Naive thymus-derived CD4-positive, alpha-beta T cell (primary cell): ENCODE data around the gene PRSS33. TPM values are rescaled to one million over a fixed set of nuclear protein-coding genes. Genes with fewer than 3 reads are reported as not detected.

Experiments used
- ATAC-seq: fragments of 150-1000 bp; cut with Tn5 transposase; 2 replicates; pipeline ENCODE4 v1.10.0; 2021; ENCODE audit warnings: mild to moderate bottlenecking, moderate library complexity
- CTCF ChIA-PET: fragments of 350-600 bp; sonication (Branson Sonifier 250); formaldehyde crosslinking; loops from one replicate; lab custom pipeline; 2021; ENCODE audit warnings: antibody characterized with exemption; lab: Charles Lee
- POLR2A ChIA-PET: fragments of 350-600 bp; sonication (Branson Sonifier 250); formaldehyde crosslinking; loops from one replicate; lab custom pipeline; 2021; ENCODE audit warnings: antibody characterized with exemption, inconsistent platforms; lab: Charles Lee
- DNase-seq, 9 donors: peaks; one replicate each; pipeline versions ENCODE4 v3.0.0 to v3.0.0-alpha.2; 2020 to 2022; ENCODE audit warnings: mixed read lengths in 1 of 9
- H3K27ac ChIP-seq: one replicate; pipeline ENCODE4 v1.7.0; 2013; ENCODE audit warnings: mild to moderate bottlenecking, low read depth, low read length, moderate library complexity
- H3K27me3 ChIP-seq, 2 donors: one replicate each; pipeline ENCODE4 v1.7.0; 2013; ENCODE audit warnings: low read length in 2 of 2, mild to moderate bottlenecking in 2 of 2, moderate library complexity in 2 of 2; ENCODE audit not compliant: control insufficient read depth in 2 of 2, insufficient read depth in 2 of 2
- H3K36me3 ChIP-seq, 3 experiments: 1 replicate in 2 of 3; 2 replicates in 1 of 3; pipeline ENCODE4 v1.7.0; 2013; ENCODE audit warnings: low read length in 3 of 3, mild to moderate bottlenecking in 3 of 3, moderate library complexity in 1 of 3; ENCODE audit not compliant: insufficient read depth in 3 of 3, control insufficient read depth in 2 of 3
- H3K4me1 ChIP-seq, 2 donors: one replicate each; pipeline ENCODE4 v1.7.0; 2013; ENCODE audit warnings: low read length in 2 of 2, mild to moderate bottlenecking in 2 of 2, moderate library complexity in 1 of 2; ENCODE audit not compliant: control insufficient read depth in 2 of 2, insufficient read depth in 2 of 2
- H3K4me3 ChIP-seq: 2 replicates; pipeline ENCODE4 v1.7.0; 2013; ENCODE audit warnings: mild to moderate bottlenecking, low read length
- H3K9me3 ChIP-seq, 3 experiments: 1 replicate in 2 of 3; 2 replicates in 1 of 3; pipeline ENCODE4 v1.7.0; 2013; ENCODE audit warnings: low read length in 3 of 3; ENCODE audit not compliant: control insufficient read depth in 2 of 3
- H3K27ac Mint-ChIP-seq, 9 donors: one replicate each; pipeline ENCODE4 v1.8.0; 2020 to 2022; ENCODE audit warnings: mixed read lengths in 9 of 9, mild to moderate bottlenecking in 8 of 9, moderate library complexity in 5 of 9, inconsistent platforms in 2 of 9
- H3K27me3 Mint-ChIP-seq, 5 donors: one replicate each; pipeline ENCODE4 v1.8.0; 2021 to 2022; ENCODE audit warnings: mixed read lengths in 5 of 5, mild to moderate bottlenecking in 1 of 5
- H3K36me3 Mint-ChIP-seq, 5 donors: one replicate each; pipeline ENCODE4 v1.8.0; 2020 to 2022; ENCODE audit warnings: mixed read lengths in 5 of 5, mild to moderate bottlenecking in 3 of 5, inconsistent platforms in 1 of 5
- H3K4me1 Mint-ChIP-seq, 7 donors: one replicate each; pipeline ENCODE4 v1.8.0; 2020 to 2022; ENCODE audit warnings: mixed read lengths in 7 of 7, mild to moderate bottlenecking in 3 of 7, inconsistent platforms in 1 of 7
- H3K4me3 Mint-ChIP-seq, 10 donors: one replicate each; pipeline ENCODE4 v1.8.0; 2020 to 2022; ENCODE audit warnings: mild to moderate bottlenecking in 10 of 10, mixed read lengths in 10 of 10, moderate library complexity in 6 of 10, inconsistent platforms in 2 of 10
- H3K9me3 Mint-ChIP-seq, 11 donors: one replicate each; pipeline ENCODE4 v1.8.0; 2020 to 2022; ENCODE audit warnings: mixed read lengths in 11 of 11, mild to moderate bottlenecking in 4 of 11, inconsistent platforms in 1 of 11, moderate library complexity in 1 of 11
- intact Hi-C, 2 donors: fragments of 100-400 bp; cut with micrococcal nuclease; formaldehyde crosslinking; loops; one replicate each; pipeline ENCODE4 v1.15.1; 2023
- polyA plus RNA-seq, 2 donors: library from polyadenylated mRNA; unstranded; fragments of 300-500 nt; fragmentation: Illumina TruSeq; gene quantifications; one replicate each; pipeline ENCODE4 v1.2.3, GENCODE V29; 2021
- total RNA-seq, 6 experiments: library from RNA in 5 of 6; stranded (reverse) in 5 of 6; gene quantifications; 1 replicate in 5 of 6; 2 replicates in 1 of 6; pipeline ENCODE4 v1.2.3 and lab custom pipeline; 2021 to 2026

Gene PRSS33
- total and polyA plus RNA-seq, 7 experiments from 2014 or later, result 0.19 TPM; not detected in 6

- H3K27ac ChIP-seq, result peak overlapping the region; percentile 86
- intact Hi-C loops, result loop anchor here (2.0 to 10.0 kb wide), 6 partner anchors 91 to 619 kb away; partner anchors contain the start of genes FLYWCH2 (in 1 of the 2), RNPS1 (in 1 of the 2), TRAF7 (in 1 of the 2) and ZNF213 (in 1 of the 2)
- peak in 1 of 9 donors; percentile 3 for DNase-seq
- H3K36me3 ChIP-seq, result peaks cover 5 to 51% (median 6%) of the 10 kb centered on the region in 3 experiments
- CTCF ChIA-PET, result no interaction called here
- no peaks in the 10 kb centered on the region for H3K9me3 ChIP-seq
- Mint-ChIP-seq H3K4me1 (peaks cover 20 to 57% (median 38%) of the 10 kb centered on the region in 7 donors), H3K27ac (peak overlapping the region; percentile 92 to 99 (median 95)), H3K36me3 (peaks cover 4 to 16% (median 9%) of the 10 kb centered on the region in 5 donors), H3K27me3 (no peaks in the 10 kb centered on the region), H3K9me3 (peaks cover 0 to 2% (median 0%) of the 10 kb centered on the region in 11 donors), H3K4me3 (peak overlapping the region; percentile 91 to 97 (median 94))
- ATAC-seq, result no peak
- peaks cover 19 to 24% of the 10 kb centered on the region in 2 donors for H3K4me1 ChIP-seq
- H3K27me3 ChIP-seq, result no peaks in the 10 kb centered on the region
- POLR2A ChIA-PET, result interaction anchor here (0.8 to 3.9 kb wide), 6 partner anchors 8 to 255 kb away, joined by 3 to 50 read pairs (median 4); partner anchors contain the start of gene SRRM2
- peak overlapping the region; percentile 72 for H3K4me3 ChIP-seq
Observed at GRCh38 chr16:2775765-2776499, 11.4 kb downstream of the PRSS33 start.

GRCh38 chr16:2775131-2775716 is 12.1 kb downstream of the PRSS33 start:
- H3K27me3 ChIP-seq, result no peaks in the 10 kb centered on the region
- Mint-ChIP-seq H3K9me3 (peaks cover 0 to 2% (median 0%) of the 10 kb centered on the region in 11 donors), H3K27ac (peak overlapping the region in 5 of 9 donors; percentile 22 to 99 (median 93)), H3K4me3 (peak overlapping the region; percentile 64 to 97 (median 94)), H3K36me3 (peaks cover 4 to 18% (median 11%) of the 10 kb centered on the region in 5 donors), H3K27me3 (no peaks in the 10 kb centered on the region), H3K4me1 (peaks cover 20 to 57% (median 34%) of the 10 kb centered on the region in 7 donors)
- POLR2A ChIA-PET, result interaction anchor here (1.3 to 3.9 kb wide), 3 partner anchors 8 to 22 kb away, joined by 3 to 50 read pairs (median 5); partner anchors contain the start of gene SRRM2
- peaks cover 12 to 58% (median 12%) of the 10 kb centered on the region in 3 experiments for H3K36me3 ChIP-seq
- peaks cover 19 to 24% of the 10 kb centered on the region in 2 donors for H3K4me1 ChIP-seq
- CTCF ChIA-PET, result no interaction called here
- peak overlapping the region; percentile 31 for H3K27ac ChIP-seq
- intact Hi-C loops, result loop anchor here (5.0 to 10.0 kb wide), 5 partner anchors 92 to 618 kb away; partner anchors contain the start of genes FLYWCH2 (in 1 of the 2), RNPS1 (in 1 of the 2), TRAF7 (in 1 of the 2) and ZNF213 (in 1 of the 2)
- DNase-seq, result peak in 1 of 9 donors; percentile 9
- no peak overlapping the region for H3K4me3 ChIP-seq
- no peak for ATAC-seq
- no peaks in the 10 kb centered on the region for H3K9me3 ChIP-seq

- Mint-ChIP-seq H3K9me3 (peaks cover 0 to 5% (median 0%) of the 10 kb centered on the region in 11 donors), H3K36me3 (peaks cover 4 to 25% (median 15%) of the 10 kb centered on the region in 5 donors), H3K4me3 (peak overlapping the region in 4 of 10 donors; percentile 6 to 97 (median 60)), H3K27ac (peak overlapping the region in 7 of 9 donors; percentile 9 to 67 (median 24)), H3K4me1 (peaks cover 25 to 51% (median 37%) of the 10 kb centered on the region in 7 donors), H3K27me3 (no peaks in the 10 kb centered on the region)
- peaks cover 19 to 24% of the 10 kb centered on the region in 2 donors for H3K4me1 ChIP-seq
- H3K9me3 ChIP-seq, result no peaks in the 10 kb centered on the region
- H3K4me3 ChIP-seq, result no peak overlapping the region
- ATAC-seq (no peak), DNase-seq (no peak)
- H3K27ac ChIP-seq, result peak overlapping the region; percentile 31
- intact Hi-C loops, result loop anchor here in 1 of 2 donors (10.0 kb wide), 2 partner anchors 360 to 510 kb away; partner anchors contain the start of genes RNPS1 and ZNF213
- H3K27me3 ChIP-seq, result no peaks in the 10 kb centered on the region
- H3K36me3 ChIP-seq, result peaks cover 16 to 67% (median 19%) of the 10 kb centered on the region in 3 experiments
- CTCF ChIA-PET, result no interaction called here
- POLR2A ChIA-PET, result interaction anchor here (0.6 to 3.9 kb wide), 2 partner anchors 12 to 22 kb away, joined by 3 to 50 read pairs; partner anchors contain the start of gene SRRM2
Observed at GRCh38 chr16:2774161-2774891, 13.0 kb downstream of the PRSS33 start.

GRCh38 chr16:2773188-2773968 is 14.0 kb downstream of the PRSS33 start:
- H3K27me3 Mint-ChIP-seq, result no peaks in the 10 kb centered on the region
- peaks cover 13 to 14% of the 10 kb centered on the region in 2 donors for H3K4me1 ChIP-seq
- peaks cover 4 to 31% (median 16%) of the 10 kb centered on the region in 5 donors for H3K36me3 Mint-ChIP-seq
- H3K27ac ChIP-seq, result no peak overlapping the region
- intact Hi-C loops, result loop anchor here in 1 of 2 donors (10.0 kb wide), 2 partner anchors 361 to 509 kb away; partner anchors contain the start of genes RNPS1 and ZNF213
- H3K4me3 ChIP-seq, result no peak overlapping the region
- H3K4me1 Mint-ChIP-seq, result peaks cover 21 to 44% (median 30%) of the 10 kb centered on the region in 7 donors
- peaks cover 22 to 77% (median 27%) of the 10 kb centered on the region in 3 experiments for H3K36me3 ChIP-seq
- DNase-seq, result no peak
- H3K4me3 Mint-ChIP-seq, result no peak overlapping the region
- H3K27ac Mint-ChIP-seq, result peak overlapping the region in 3 of 9 donors; percentile 52 to 75 (median 67)
- H3K9me3 ChIP-seq, result no peaks in the 10 kb centered on the region
- POLR2A ChIA-PET, result interaction anchor here (3.9 kb wide), 1 partner anchor 21 kb away, joined by 50 read pairs; the partner anchor contains the start of gene SRRM2
- H3K9me3 Mint-ChIP-seq, result peaks cover 0 to 5% (median 0%) of the 10 kb centered on the region in 11 donors
- H3K27me3 ChIP-seq, result no peaks in the 10 kb centered on the region
- CTCF ChIA-PET, result no interaction called here
- ATAC-seq, result no peak

GRCh38 chr16:2771496-2772402 is 15.6 kb downstream of the PRSS33 start:
- POLR2A ChIA-PET, result interaction anchor here (1.0 kb wide), 1 partner anchor 13 kb away, joined by 3 read pairs; no protein-coding TSS in a partner anchor
- CTCF ChIA-PET, result no interaction called here
- peaks cover 0 to 10% (median 0%) of the 10 kb centered on the region in 11 donors for H3K9me3 Mint-ChIP-seq
- H3K27me3 ChIP-seq, result no peaks in the 10 kb centered on the region
- H3K27me3 Mint-ChIP-seq, result no peaks in the 10 kb centered on the region
- no peak overlapping the region for H3K4me3 Mint-ChIP-seq
- peaks cover 4 to 39% (median 21%) of the 10 kb centered on the region in 5 donors for H3K36me3 Mint-ChIP-seq
- H3K4me3 ChIP-seq, result no peak overlapping the region
- peaks cover 11% of the 10 kb centered on the region in 2 donors for H3K4me1 ChIP-seq
- no peaks in the 10 kb centered on the region for H3K9me3 ChIP-seq
- intact Hi-C loops, result loop anchor here in 1 of 2 donors (1.0 to 10.0 kb wide), 3 partner anchors 18 to 507 kb away; partner anchors contain the start of genes RNPS1 and ZNF213
- DNase-seq (peak in 1 of 9 donors; percentile 12), ATAC-seq (no peak)
- peak overlapping the region in 8 of 9 donors; percentile 6 to 75 (median 52) for H3K27ac Mint-ChIP-seq
- H3K4me1 Mint-ChIP-seq, result peaks cover 17 to 43% (median 25%) of the 10 kb centered on the region in 7 donors
- peaks cover 34 to 85% (median 43%) of the 10 kb centered on the region in 3 experiments for H3K36me3 ChIP-seq
- no peak overlapping the region for H3K27ac ChIP-seq
